ENCODE measurements around the gene CORO7.

- TF ChIP-seq BHLHE40 (IDR thresholded peaks at IDR 0.05; ENCODE audit: borderline replicate concordance) (no peak), ELF4 (IDR thresholded peaks at IDR 0.05) (no peak), PKNOX1 (IDR thresholded peaks at IDR 0.05) (no peak), HDGF (IDR thresholded peaks at IDR 0.05; ENCODE audit: borderline replicate concordance) (no peak), SUZ12 (IDR thresholded peaks at IDR 0.05) (no peak), ARNT (IDR thresholded peaks at IDR 0.05) (no peak), FOXA1 (IDR thresholded peaks at IDR 0.05) (no peak), FOXK2 (IDR thresholded peaks at IDR 0.05) (no peak), FOXM1 (IDR thresholded peaks at IDR 0.05; ENCODE audit: borderline replicate concordance) (no peak), TARDBP (IDR thresholded peaks at IDR 0.05) (no peak), CTBP1 (IDR thresholded peaks at IDR 0.05; ENCODE audit: borderline replicate concordance) (no peak), SP1 (IDR thresholded peaks at IDR 0.05) (no peak), NFRKB (IDR thresholded peaks at IDR 0.05) (no peak)
Observed at GRCh38 chr16:4361944-4362311, 54.5 kb downstream of the CORO7 start.
